GM18870 (cell line): ENCODE results near the gene C12orf50.
"Not testable (repeated sequence)": the region's sequence is repeated elsewhere in the genome, so short reads cannot be mapped to it uniquely, and the experiment has no call there.

Experiments
- ATAC-seq: cut with Tn5 transposase; IDR thresholded peaks from one replicate; pipeline ENCODE4 v1.9.1; 2021; ENCODE audit warnings: moderate library complexity; ENCODE audit not compliant: unreplicated experiment

Gene C12orf50

GRCh38 chr12:88029093-88029665, at the start of gene C12orf50:
TSS of gene C12orf50 (minus strand) at chr12:88029401. CDS start at chr12:88026962, 2,439 bp downstream.
- no peak for ATAC-seq

- ATAC-seq, result no peak
Measured at GRCh38 chr12:88067301-88067700, 38.1 kb upstream of the C12orf50 start.

- peak; percentile 92 for ATAC-seq
Measured at GRCh38 chr12:88063375-88063774, 34.2 kb upstream of the C12orf50 start.

GRCh38 chr12:88062474-88062873, 33.3 kb upstream of the C12orf50 start:
- peak; percentile 73 for ATAC-seq

GRCh38 chr12:88058719-88059077, 29.5 kb upstream of the C12orf50 start:
- no peak for ATAC-seq

GRCh38 chr12:88057994-88058718, 29.0 kb upstream of the C12orf50 start:
- ATAC-seq, result no peak

- ATAC-seq, result no peak
Measured at GRCh38 chr12:88056571-88056970, 27.4 kb upstream of the C12orf50 start.

- peak; percentile 47 for ATAC-seq
Measured at GRCh38 chr12:88052686-88053085, 23.5 kb upstream of the C12orf50 start.

- no peak for ATAC-seq
Measured at GRCh38 chr12:88044035-88044434, 14.8 kb upstream of the C12orf50 start.

- no peak for ATAC-seq
Measured at GRCh38 chr12:88037770-88038169, 8.6 kb upstream of the C12orf50 start.

GRCh38 chr12:88036353-88036965, 7.3 kb upstream of the C12orf50 start:
- no peak for ATAC-seq

GRCh38 chr12:88035907-88036289, 6.7 kb upstream of the C12orf50 start:
- ATAC-seq, result peak; percentile 15

GRCh38 chr12:88035271-88035906, 6.2 kb upstream of the C12orf50 start:
- peak; percentile 97 for ATAC-seq

- ATAC-seq, result not testable (repeated sequence)
Measured at GRCh38 chr12:88031161-88031560, 2.0 kb upstream of the C12orf50 start.

- ATAC-seq, result no peak
Measured at GRCh38 chr12:88026196-88026595, 3.0 kb downstream of the C12orf50 start.

GRCh38 chr12:88017964-88018363, 11.2 kb downstream of the C12orf50 start:
- no peak for ATAC-seq

GRCh38 chr12:88015825-88016224, 13.4 kb downstream of the C12orf50 start:
- no peak for ATAC-seq

- no peak for ATAC-seq
Measured at GRCh38 chr12:88011755-88012154, 17.4 kb downstream of the C12orf50 start.

GRCh38 chr12:88006351-88006750, 22.9 kb downstream of the C12orf50 start:
- no peak for ATAC-seq

GRCh38 chr12:88001327-88001726, 27.9 kb downstream of the C12orf50 start:
- no peak for ATAC-seq

GRCh38 chr12:87995581-87996178, 33.5 kb downstream of the C12orf50 start:
- peak; percentile 87 for ATAC-seq
